ENCODE results near the gene KCNJ3.

Gene KCNJ3

GRCh38 chr2:154795651-154796050 lies 97.2 kb downstream of the KCNJ3 start:
- Histone ChIP-seq H3K4me3 (ENCODE audit: low read depth, low read length) (no peak overlapping the region), H3K36me3 (no peaks in the 10 kb centered on the region), H3K4me1 (no peaks in the 10 kb centered on the region), H3K27me3 (no peaks in the 10 kb centered on the region), H3K9me3 (no peaks in the 10 kb centered on the region)
- no peak for DNase-seq
- TF ChIP-seq, protein P1, sequence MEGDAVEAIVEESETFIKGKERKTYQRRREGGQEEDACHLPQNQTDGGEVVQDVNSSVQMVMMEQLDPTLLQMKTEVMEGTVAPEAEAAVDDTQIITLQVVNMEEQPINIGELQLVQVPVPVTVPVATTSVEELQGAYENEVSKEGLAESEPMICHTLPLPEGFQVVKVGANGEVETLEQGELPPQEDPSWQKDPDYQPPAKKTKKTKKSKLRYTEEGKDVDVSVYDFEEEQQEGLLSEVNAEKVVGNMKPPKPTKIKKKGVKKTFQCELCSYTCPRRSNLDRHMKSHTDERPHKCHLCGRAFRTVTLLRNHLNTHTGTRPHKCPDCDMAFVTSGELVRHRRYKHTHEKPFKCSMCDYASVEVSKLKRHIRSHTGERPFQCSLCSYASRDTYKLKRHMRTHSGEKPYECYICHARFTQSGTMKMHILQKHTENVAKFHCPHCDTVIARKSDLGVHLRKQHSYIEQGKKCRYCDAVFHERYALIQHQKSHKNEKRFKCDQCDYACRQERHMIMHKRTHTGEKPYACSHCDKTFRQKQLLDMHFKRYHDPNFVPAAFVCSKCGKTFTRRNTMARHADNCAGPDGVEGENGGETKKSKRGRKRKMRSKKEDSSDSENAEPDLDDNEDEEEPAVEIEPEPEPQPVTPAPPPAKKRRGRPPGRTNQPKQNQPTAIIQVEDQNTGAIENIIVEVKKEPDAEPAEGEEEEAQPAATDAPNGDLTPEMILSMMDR (IDR thresholded peaks at IDR 0.05; ENCODE audit: low read depth, low read length): no peak

GRCh38 chr2:154804451-154804850 lies 106.0 kb downstream of the KCNJ3 start:
- no peak for DNase-seq
- Histone ChIP-seq H3K4me1 (no peaks in the 10 kb centered on the region), H3K4me3 (ENCODE audit: low read depth, low read length) (no peak overlapping the region), H3K27me3 (no peaks in the 10 kb centered on the region), H3K36me3 (no peaks in the 10 kb centered on the region), H3K9me3 (no peaks in the 10 kb centered on the region)
- TF ChIP-seq, protein P1 (IDR thresholded peaks at IDR 0.05; ENCODE audit: low read depth, low read length): no peak

DNA sequence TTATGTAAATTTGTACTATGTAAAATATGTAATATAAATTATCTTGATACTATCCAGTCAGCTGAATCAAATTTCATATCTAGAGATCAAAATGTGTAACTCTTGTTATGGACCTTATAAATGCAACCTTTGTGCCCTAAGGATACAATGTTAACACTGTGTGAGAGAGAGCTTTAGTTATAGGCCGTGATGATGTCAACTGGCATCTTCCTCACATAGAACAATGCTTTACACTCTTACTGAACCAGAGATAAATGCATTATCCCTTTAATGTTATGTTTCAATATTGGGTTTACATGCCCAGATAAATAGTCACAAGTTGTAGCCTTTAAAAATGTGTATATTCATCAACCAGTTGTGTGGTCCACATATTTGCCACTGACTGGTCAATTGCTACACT lies 115.1 kb downstream of the KCNJ3 start:
- DNase-seq: no peak
- Histone ChIP-seq H3K9me3 (no peaks in the 10 kb centered on the region), H3K4me1 (no peaks in the 10 kb centered on the region), H3K4me3 (ENCODE audit: low read depth, low read length) (no peak overlapping the region), H3K36me3 (no peaks in the 10 kb centered on the region), H3K27me3 (no peaks in the 10 kb centered on the region)
- TF ChIP-seq, protein P1 (IDR thresholded peaks at IDR 0.05; ENCODE audit: low read depth, low read length): no peak

DNA sequence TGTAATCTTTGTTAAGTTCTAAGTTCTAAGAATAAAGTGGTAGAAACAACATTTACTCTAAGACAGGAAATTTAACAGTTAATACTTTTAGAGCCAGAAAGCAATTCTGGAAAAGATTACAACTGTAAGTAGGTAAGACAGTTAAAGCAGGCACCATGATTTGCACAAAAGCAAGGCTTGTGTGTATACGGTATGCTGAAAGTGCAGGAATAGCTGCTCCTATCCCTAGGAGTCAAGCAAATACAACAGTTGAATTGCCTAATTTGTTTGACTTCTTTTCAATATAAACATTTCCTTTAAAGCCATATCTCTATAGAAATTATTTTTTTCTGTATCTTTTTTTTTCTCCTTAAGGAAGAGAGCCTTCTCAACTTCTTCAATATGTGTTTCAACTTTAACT lies 116.4 kb downstream of the KCNJ3 start:
- Histone ChIP-seq H3K27me3 (no peaks in the 10 kb centered on the region), H3K4me1 (no peaks in the 10 kb centered on the region), H3K36me3 (no peaks in the 10 kb centered on the region), H3K9me3 (no peaks in the 10 kb centered on the region), H3K4me3 (ENCODE audit: low read depth, low read length) (no peak overlapping the region)
- DNase-seq: no peak
- TF ChIP-seq, protein P1 (IDR thresholded peaks at IDR 0.05; ENCODE audit: low read depth, low read length): no peak

- Histone ChIP-seq H3K4me1 (no peaks in the 10 kb centered on the region), H3K27me3 (no peaks in the 10 kb centered on the region), H3K9me3 (no peaks in the 10 kb centered on the region), H3K36me3 (no peaks in the 10 kb centered on the region), H3K4me3 (ENCODE audit: low read depth, low read length) (no peak overlapping the region)
- TF ChIP-seq, protein P1 (IDR thresholded peaks at IDR 0.05; ENCODE audit: low read depth, low read length): no peak
- no peak for DNase-seq
Measured at GRCh38 chr2:154825358-154825757, 126.9 kb downstream of the KCNJ3 start.

DNA sequence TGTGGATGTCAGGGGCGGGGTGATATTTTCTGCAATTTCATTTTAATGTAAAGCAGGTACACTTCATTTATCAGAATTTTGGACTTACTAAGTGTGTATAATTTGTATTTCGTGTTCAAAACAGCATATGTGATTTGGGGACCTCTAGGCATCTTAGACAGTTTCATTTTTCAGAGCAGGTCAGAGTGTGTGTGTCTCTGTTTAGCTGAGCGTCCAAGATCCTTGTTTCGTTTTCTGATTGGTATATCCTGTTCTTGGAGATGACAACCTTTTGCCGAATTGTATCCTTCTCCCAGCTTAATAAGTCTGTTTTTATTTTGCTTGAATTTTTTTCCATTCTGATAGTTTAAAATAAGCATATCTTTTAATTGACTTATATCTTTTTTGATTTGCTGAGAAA lies 128.3 kb downstream of the KCNJ3 start:
- no peaks in the 10 kb centered on the region for H3K36me3 ChIP-seq
- no peaks in the 10 kb centered on the region for H3K4me1 ChIP-seq
- no peaks in the 10 kb centered on the region for H3K9me3 ChIP-seq
- TF ChIP-seq, protein P1 (IDR thresholded peaks at IDR 0.05; ENCODE audit: low read depth, low read length): no peak
- no peaks in the 10 kb centered on the region for H3K27me3 ChIP-seq
- no peak for DNase-seq
- no peak overlapping the region for H3K4me3 ChIP-seq (ENCODE audit: low read depth, low read length)

All from BE2C (cell line).